ENCODE measurements around the gene TNRC6B.

DNA sequence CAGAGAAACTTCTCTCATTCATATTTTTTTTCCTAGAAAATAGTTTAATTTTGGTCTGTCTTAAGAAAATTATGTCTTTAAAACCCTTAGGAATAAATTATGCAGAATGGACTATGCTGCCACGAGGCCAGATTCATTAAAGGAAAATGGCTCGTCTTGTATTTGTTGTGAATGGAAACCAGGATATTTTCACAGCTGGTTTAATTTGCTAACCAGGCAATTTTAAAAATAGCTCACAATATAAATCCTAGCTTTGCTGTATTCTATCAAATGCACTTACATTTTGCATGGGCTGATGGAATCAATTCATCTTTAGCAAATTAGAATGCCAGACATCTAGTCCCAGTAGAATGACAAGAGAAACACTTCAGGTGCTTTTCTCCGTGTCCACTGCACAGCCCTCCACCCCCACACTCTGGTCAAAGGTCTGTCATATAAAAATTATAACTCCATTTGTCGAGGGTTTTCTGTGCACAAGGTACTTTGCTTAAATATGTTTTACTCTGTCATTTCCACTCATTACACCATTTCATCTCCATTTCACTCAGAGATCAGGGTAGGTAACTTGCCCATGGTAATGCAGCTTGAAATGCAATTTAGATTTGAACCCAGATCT is 20.3 kb upstream of the TNRC6B start:
- TF ChIP-seq POLR2AphosphoS5 (IDR thresholded peaks at IDR 0.05; ENCODE audit: low read depth, low read length) (no peak), TAF1 (IDR thresholded peaks at IDR 0.05; ENCODE audit: low read depth, low read length) (no peak), POLR2A (IDR thresholded peaks at IDR 0.05; ENCODE audit: low read depth, low read length) (no peak)
